HG03108 (cell line): Measurements from ENCODE around the gene C4orf54.

Experiments used
- ATAC-seq: cut with Tn5 transposase; IDR thresholded peaks from one replicate; pipeline ENCODE4 v1.9.1; 2021; ENCODE audit warnings: moderate library complexity; ENCODE audit not compliant: unreplicated experiment

Gene C4orf54

DNA sequence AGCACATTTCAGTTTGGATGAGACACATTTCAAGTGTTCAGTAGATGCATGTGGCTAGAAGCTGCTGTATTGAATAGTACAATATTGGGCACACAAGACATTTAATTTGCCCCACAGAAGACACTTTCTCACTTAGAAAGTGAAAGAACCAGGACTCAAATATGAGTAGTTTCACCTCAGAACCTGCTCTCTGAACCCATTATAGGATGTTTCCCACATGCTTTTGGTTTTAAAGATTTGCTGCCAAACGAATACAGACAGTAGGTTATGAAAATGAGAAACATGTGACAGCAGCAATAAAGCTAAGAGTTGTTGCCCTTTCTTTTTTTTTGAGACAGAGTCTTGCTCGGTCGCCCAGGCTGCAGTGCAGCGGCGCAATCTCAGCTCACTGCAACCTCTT, 32.3 kb downstream of the C4orf54 start:
- no peak for ATAC-seq

- no peak for ATAC-seq
Measured at GRCh38 chr4:99624141-99624719, 33.4 kb downstream of the C4orf54 start.

DNA sequence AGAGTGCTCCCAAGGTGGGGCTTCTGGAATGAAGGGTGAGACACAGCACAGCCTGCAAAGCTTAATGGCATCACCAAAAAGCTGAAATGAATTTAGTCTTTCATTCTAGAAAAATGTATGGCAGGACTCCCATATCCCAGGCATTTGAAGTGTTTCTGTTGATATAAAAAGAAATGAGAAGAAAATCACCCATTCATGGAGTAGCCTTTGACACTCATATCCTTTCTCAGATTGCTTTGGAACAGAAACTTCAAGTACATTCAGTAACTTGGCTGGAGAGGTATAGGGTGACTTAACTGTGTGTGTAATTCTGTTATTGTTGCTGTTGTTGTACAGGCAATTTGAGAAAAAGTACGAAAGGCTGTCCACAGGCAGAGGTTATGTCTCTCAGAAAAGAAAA, 35.3 kb downstream of the C4orf54 start:
- ATAC-seq: no peak

GRCh38 chr4:99617374-99617773, 40.3 kb downstream of the C4orf54 start:
- ATAC-seq: no peak

DNA sequence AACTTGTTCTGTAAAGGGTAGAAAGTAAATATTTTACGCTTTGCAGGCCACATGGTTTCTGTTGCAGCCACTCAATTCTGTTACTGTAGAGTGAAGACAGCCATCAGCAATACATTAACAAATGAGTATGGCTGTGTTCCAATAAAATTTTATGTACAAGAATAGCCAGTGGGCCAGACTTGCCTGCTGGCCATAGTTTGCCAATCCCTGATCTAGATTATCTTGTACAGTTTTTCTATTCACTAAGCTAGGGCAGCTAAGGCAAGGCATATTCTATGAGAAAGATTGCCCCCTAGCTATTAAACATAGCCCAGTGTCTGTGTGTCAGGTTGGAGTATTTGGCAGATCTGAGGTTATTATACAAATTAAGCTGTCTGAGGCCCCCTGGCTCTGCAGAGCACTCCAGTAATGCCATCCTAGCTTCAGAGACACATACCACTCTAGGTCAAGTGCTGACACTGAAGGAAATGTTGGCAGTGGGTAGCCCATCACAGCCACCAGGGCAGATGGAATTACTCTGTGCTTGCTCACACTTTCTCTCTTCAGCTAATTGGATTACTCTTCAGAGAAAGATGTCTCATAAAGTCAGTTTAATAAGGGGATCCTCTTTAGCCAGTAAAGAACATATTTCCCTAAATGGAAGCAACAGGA, 42.3 kb downstream of the C4orf54 start:
- no peak for ATAC-seq

GRCh38 chr4:99614491-99614890, 43.1 kb downstream of the C4orf54 start:
- ATAC-seq: no peak

DNA sequence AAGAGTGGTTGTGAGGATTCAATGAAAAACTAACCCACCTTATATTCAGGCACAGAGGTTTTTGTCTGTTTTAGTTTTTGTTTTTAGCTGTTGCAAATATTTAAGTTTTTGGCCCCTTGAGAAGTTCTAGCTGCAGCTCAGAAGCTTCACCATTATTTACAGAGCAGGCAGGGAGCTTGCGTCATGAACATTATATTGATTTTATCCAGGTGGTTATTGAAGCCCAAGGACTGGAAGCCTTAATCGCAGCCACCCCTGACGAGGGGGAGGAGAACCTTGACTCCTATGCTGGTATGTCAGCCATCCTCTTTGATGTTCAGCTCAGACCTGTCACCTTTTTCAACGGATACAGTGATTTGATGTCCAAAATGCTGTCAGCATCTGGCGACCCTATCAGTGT, 44.9 kb downstream of the C4orf54 start:
- no peak for ATAC-seq

DNA sequence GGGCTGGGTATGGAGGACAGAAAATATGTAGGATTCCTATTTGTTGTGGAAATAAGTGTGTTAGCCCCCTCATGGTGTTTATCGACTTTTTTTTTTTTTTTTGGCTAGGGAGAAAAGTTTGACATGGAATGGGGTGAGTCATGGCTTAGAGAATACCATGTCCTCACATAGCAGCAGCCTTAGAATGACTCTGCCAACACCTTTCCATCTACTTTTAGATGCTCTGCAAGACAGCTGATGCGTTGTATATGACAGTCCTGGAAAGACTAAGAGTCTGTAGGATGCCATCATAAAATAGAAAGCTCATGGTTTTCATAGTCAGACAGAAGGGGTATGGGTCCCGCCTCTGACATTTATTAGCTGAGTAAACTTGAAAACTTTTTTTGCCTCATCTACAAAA, 45.3 kb downstream of the C4orf54 start:
- no peak for ATAC-seq

DNA sequence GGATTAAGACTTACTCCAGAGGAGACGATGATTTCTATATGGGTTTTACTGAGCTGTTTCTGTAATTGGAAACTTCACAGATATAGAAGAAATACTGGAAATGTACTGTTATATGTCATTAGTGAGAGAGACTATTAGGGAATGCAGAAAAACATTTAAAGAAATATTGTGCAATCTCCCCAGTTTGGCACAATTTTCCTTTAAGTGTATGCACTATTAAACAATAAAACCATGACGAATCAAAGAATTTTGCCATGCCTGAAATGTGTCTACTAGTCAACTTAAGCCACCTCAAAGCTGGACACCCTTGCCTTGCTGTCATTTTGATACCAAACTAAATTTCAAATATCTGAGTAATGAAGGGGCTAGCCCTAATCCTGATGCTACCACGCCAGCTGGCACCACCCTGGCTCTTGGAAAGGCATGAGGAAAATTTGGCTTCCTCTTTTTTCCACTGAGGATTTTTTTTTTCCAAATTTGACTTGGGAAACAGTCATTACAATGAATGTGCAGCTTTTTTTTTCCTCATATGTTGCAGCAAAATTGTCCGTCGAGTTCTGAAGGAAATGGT, 46.9 kb downstream of the C4orf54 start:
- no peak for ATAC-seq

- no peak for ATAC-seq
Measured at GRCh38 chr4:99608417-99608816, 49.2 kb downstream of the C4orf54 start.
